Measurements from ENCODE around the gene KRT86.

GRCh38 chr12:52350021-52350620 is 75.7 kb downstream of the KRT86 start:
- TF ChIP-seq CTCF (IDR thresholded peaks at IDR 0.05; ENCODE audit: low read depth, low read length) = no peak
- no peak for TF ChIP-seq POLR2A (IDR thresholded peaks at IDR 0.05; ENCODE audit: extremely low read depth, insufficient read length)
- TF ChIP-seq MAX (IDR thresholded peaks at IDR 0.05; ENCODE audit: low read depth, low read length) = no peak

Data from NB4 (cell line).